Adrenal gland (tissue), 12 donors: Measurements from ENCODE around the gene TMEM258. TPM values are rescaled to one million over a fixed set of nuclear protein-coding genes. Genes with fewer than 3 reads are reported as not detected.

Experiments
- DNase-seq, 7 donors: peaks; one replicate each; pipeline ENCODE4 v3.0.0-alpha.2; 2019 to 2020
- H3K27ac ChIP-seq, 5 donors: fragments of 200-600 bp; sonication (generic) in 4 of 5; 1 replicate in 3 of 5; 2 replicates in 2 of 5; pipeline versions ENCODE4 v1.5.1 to v1.8.0; 2016 to 2020; ENCODE audit warnings: mild to moderate bottlenecking in 1 of 5
- H3K27me3 ChIP-seq: fragments of 200-600 bp; 2 replicates; pipeline ENCODE4 v1.8.0; 2021
- H3K36me3 ChIP-seq, 2 donors: fragments of 200-600 bp; replicated peaks in 1 of 2; 1 replicate in 1 of 2; 2 replicates in 1 of 2; pipeline versions ENCODE4 v1.5.1 to v1.8.0; 2018 to 2022
- H3K4me1 ChIP-seq, 2 donors: fragments of 200-600 bp; replicated peaks in 1 of 2; 1 replicate in 1 of 2; 2 replicates in 1 of 2; pipeline versions ENCODE4 v1.5.1 to v1.8.0; 2018 to 2021
- H3K4me3 ChIP-seq, 4 donors: fragments of 200-600 bp; sonication (generic) in 3 of 4; one replicate each; pipeline ENCODE4 v1.5.1; 2016 to 2018
- H3K9me3 ChIP-seq, 3 donors: fragments of 200-600 bp; sonication (generic) in 1 of 3; replicated peaks in 1 of 3; 1 replicate in 2 of 3; 2 replicates in 1 of 3; pipeline versions ENCODE4 v1.5.1 to v1.8.0; 2016 to 2021
- CTCF ChIP-seq, 6 experiments: fragments of 450-650 bp in 4 of 6; fragments of 200-600 bp in 2 of 6; sonication (generic) in 1 of 6; IDR thresholded peaks; 1 replicate in 5 of 6; 2 replicates in 1 of 6; pipeline versions ENCODE4 v1.5.1 to v1.8.0; 2016 to 2021; ENCODE audit warnings: antibody characterized with exemption in 6 of 6, mild to moderate bottlenecking in 2 of 6, moderate library complexity in 1 of 6
- POLR2A ChIP-seq, 2 donors: fragments of 450-650 bp; IDR thresholded peaks; one replicate each; pipeline ENCODE4 v1.6.1; 2017; ENCODE audit warnings: antibody characterized with exemption in 2 of 2, mild to moderate bottlenecking in 2 of 2, moderate library complexity in 1 of 2
- whole genome bisulfite sequencing, 4 donors: extraction: QIAGEN DNeasy Blood & Tissue Kit in 2 of 4; methylation state at CpG; one replicate each; pipeline versions ENCODE4 v1.1.5 to v1.1.7; 2013 to 2017; 5-methylcytosine and 5-hydroxymethylcytosine counted together
- intact Hi-C, 2 donors: fragments of 100-400 bp; cut with DNase I; formaldehyde crosslinking; loops; one replicate each; pipeline versions ENCODE4 v1.14.1 to v1.15.0; 2022 to 2023
- polyA plus RNA-seq, 3 donors: library from polyadenylated mRNA; stranded (reverse); fragments of 200-250 nt in 2 of 3; fragments of 350-450 nt in 1 of 3; fragmentation: Illumina TruSeq in 1 of 3; extraction: RNeasy Lipid Tissue Mini Kit (QIAGEN cat#74804) in 1 of 3; gene quantifications; one replicate each; pipeline ENCODE4 v1.2.3, GENCODE V29; 2013 to 2014
- total RNA-seq, 9 donors: library from RNA; depleted of rRNA in 4 of 9; stranded (reverse); fragments of >200 nt in 4 of 9; fragments of 120-200 nt in 1 of 9; fragmentation: NEBNext Ultra II Directional in 1 of 9; extraction: Animal tissue kit (Norgen Biotek cat#: 25700) in 1 of 9; gene quantifications; one replicate each; pipeline versions ENCODE4 v1.1.0 to v1.2.4, GENCODE V29; 2013 to 2023
- donor health status: healthy with polysubstance abuse.
- donor health status: Bipolar disorder and iron deficiency.
- donor health status: DM: yes; HTN: yes; CAD: no.
- donor health status: DM: no; HTN: no; CAD: no.
- donor health status: DM: no; HTN: no; CAD: no.
- donor health status: DM: yes; HTN: yes; CAD: no.

The TMEM258 gene
- total and polyA plus RNA-seq, 12 donors: 22.8 to 215 (median 139) TPM

- TF ChIP-seq CTCF (IDR thresholded peaks at IDR 0.05) (no peak), POLR2A (IDR thresholded peaks at IDR 0.05) (no peak)
- Histone ChIP-seq H3K27me3 (no peaks in the 10 kb centered on the region), H3K9me3 (no peaks in the 10 kb centered on the region)
Measured at GRCh38 chr11:61763930-61764605, 28.3 kb downstream of the TMEM258 start.

GRCh38 chr11:61762798-61763197, 29.6 kb downstream of the TMEM258 start:
- no peak for DNase-seq
- Histone ChIP-seq H3K27ac (no peak overlapping the region), H3K9me3 (no peaks in the 10 kb centered on the region), H3K4me1 (no peaks in the 10 kb centered on the region), H3K4me3 (no peak overlapping the region), H3K27me3 (no peaks in the 10 kb centered on the region), H3K36me3 (no peaks in the 10 kb centered on the region)
- TF ChIP-seq POLR2A (IDR thresholded peaks at IDR 0.05): no peak
- TF ChIP-seq CTCF (IDR thresholded peaks at IDR 0.05): no peak
- WGBS, 4 donors: 45 to 65% (median 53%) methylated on average over 9 to 15 of the region's 15 CpGs
- intact Hi-C loops: no loop called here

More at GRCh38 chr11:61763930-61764605, 28.3 kb downstream of the TMEM258 start:
- 59 to 66% (median 63%) methylated on average over 3 to 23 of the region's 23 CpGs for WGBS, 4 donors
- Histone ChIP-seq H3K27ac (no peak overlapping the region), H3K4me3 (no peak overlapping the region), H3K4me1 (no peaks in the 10 kb centered on the region), H3K36me3 (no peaks in the 10 kb centered on the region)
- no peak for DNase-seq
- intact Hi-C loops: no loop called here

- H3K27ac ChIP-seq: no peak overlapping the region
- intact Hi-C loops: no loop called here
- H3K36me3 ChIP-seq: no peaks in the 10 kb centered on the region
- WGBS, 4 donors: 68 to 75% (median 69%) methylated on average over 10 of the region's 10 CpGs
- DNase-seq: no peak
- H3K4me1 ChIP-seq: no peaks in the 10 kb centered on the region
- TF ChIP-seq POLR2A (IDR thresholded peaks at IDR 0.05) (no peak), CTCF (IDR thresholded peaks at IDR 0.05) (no peak)
- no peak overlapping the region for H3K4me3 ChIP-seq
- no peaks in the 10 kb centered on the region for H3K9me3 ChIP-seq
- H3K27me3 ChIP-seq: no peaks in the 10 kb centered on the region
Measured at GRCh38 chr11:61762223-61762615, 30.2 kb downstream of the TMEM258 start.

GRCh38 chr11:61761440-61762222, 30.8 kb downstream of the TMEM258 start:
- TF ChIP-seq POLR2A (IDR thresholded peaks at IDR 0.05) (no peak), CTCF (IDR thresholded peaks at IDR 0.05) (no peak)
- H3K4me3 ChIP-seq: no peak overlapping the region
- DNase-seq: no peak
- H3K4me1 ChIP-seq: no peaks in the 10 kb centered on the region
- intact Hi-C loops: no loop called here
- 78 to 82% (median 80%) methylated on average over 10 to 11 of the region's 11 CpGs for WGBS, 4 donors
- no peaks in the 10 kb centered on the region for H3K9me3 ChIP-seq
- no peak overlapping the region for H3K27ac ChIP-seq
- H3K27me3 ChIP-seq: no peaks in the 10 kb centered on the region
- H3K36me3 ChIP-seq: no peaks in the 10 kb centered on the region
